GM12878 (cell line): ENCODE results near the gene TCF12.

ENCODE experiments used
- EZH2 ChIP-seq: IDR thresholded peaks from 2 replicates; pipeline ENCODE4 v1.6.1; 2012; ENCODE audit warnings: low read depth, mild to moderate bottlenecking, control low read depth, inconsistent platforms, low read length, borderline replicate concordance; ENCODE audit not compliant: control insufficient read depth
- POLR2A ChIP-seq: IDR thresholded peaks from 2 replicates; pipeline ENCODE4 v1.6.1; 2011; ENCODE audit warnings: low read depth, mild to moderate bottlenecking, low read length
- SIN3A ChIP-seq: IDR thresholded peaks from 2 replicates; pipeline ENCODE4 v1.6.1; 2012; ENCODE audit warnings: low read depth, low read length, improper control_type of control experiment
- SMAD5 ChIP-seq: IDR thresholded peaks from 2 replicates; pipeline ENCODE4 v1.6.1; 2016; ENCODE audit warnings: antibody characterized with exemption, low read depth
- ZZZ3 ChIP-seq: IDR thresholded peaks from 2 replicates; pipeline ENCODE4 v1.6.1; 2011; ENCODE audit warnings: low read depth; ENCODE audit not compliant: control insufficient read depth, insufficient read length
- TF ChIP-seq, protein P1 (sequence below), 3 experiments: IDR thresholded peaks in 2 of 3; conservative IDR thresholded peaks in 1 of 3; 2 replicates each; pipeline ENCODE4 v1.5.1; 2011; ENCODE audit warnings: low read depth in 3 of 3, low read length in 3 of 3, mild to moderate bottlenecking in 3 of 3, control low read depth in 2 of 3, moderate library complexity in 2 of 3, inconsistent platforms in 1 of 3, mixed read lengths in 1 of 3; ENCODE audit not compliant: control insufficient read depth in 2 of 3, insufficient read depth in 1 of 3; ENCODE audit errors: extremely low read depth in 1 of 3
- TF ChIP-seq, protein P2 (sequence below): IDR thresholded peaks from 2 replicates; pipeline ENCODE4 v1.6.1; 2012; ENCODE audit warnings: low read depth, low read length, improper control_type of control experiment

DNA sequence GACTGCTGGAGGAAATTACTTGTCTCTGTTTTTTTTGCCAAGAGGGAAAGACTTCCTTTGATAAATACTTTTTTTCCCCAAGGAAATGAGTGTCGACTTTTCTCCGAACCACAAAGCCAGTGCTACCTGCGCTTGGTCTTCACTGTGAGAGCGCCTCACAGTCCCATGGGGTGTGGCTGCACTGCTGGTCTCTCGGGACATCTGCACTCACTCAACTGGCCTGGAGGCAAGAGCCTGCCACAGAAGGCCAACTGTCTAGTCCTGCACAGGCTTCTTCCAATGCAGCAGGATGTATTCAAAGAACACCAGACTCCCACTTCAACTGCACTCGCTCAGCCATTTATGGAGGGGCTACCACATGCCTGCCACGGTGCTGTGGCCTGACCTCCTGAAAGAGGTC is 417.3 kb downstream of the TCF12 start:
- no peak for TF ChIP-seq SMAD5
- TF ChIP-seq, protein P1, sequence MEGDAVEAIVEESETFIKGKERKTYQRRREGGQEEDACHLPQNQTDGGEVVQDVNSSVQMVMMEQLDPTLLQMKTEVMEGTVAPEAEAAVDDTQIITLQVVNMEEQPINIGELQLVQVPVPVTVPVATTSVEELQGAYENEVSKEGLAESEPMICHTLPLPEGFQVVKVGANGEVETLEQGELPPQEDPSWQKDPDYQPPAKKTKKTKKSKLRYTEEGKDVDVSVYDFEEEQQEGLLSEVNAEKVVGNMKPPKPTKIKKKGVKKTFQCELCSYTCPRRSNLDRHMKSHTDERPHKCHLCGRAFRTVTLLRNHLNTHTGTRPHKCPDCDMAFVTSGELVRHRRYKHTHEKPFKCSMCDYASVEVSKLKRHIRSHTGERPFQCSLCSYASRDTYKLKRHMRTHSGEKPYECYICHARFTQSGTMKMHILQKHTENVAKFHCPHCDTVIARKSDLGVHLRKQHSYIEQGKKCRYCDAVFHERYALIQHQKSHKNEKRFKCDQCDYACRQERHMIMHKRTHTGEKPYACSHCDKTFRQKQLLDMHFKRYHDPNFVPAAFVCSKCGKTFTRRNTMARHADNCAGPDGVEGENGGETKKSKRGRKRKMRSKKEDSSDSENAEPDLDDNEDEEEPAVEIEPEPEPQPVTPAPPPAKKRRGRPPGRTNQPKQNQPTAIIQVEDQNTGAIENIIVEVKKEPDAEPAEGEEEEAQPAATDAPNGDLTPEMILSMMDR (IDR thresholded peaks at IDR 0.05 in 2 of 3, conservative IDR thresholded peaks at IDR 0.05 in 1 of 3; ENCODE audit: control insufficient read depth in 2 of 3, extremely low read depth in 1 of 3, insufficient read depth in 1 of 3, low read depth in 3 of 3, low read length in 3 of 3), result no peak
- TF ChIP-seq, protein P2, sequence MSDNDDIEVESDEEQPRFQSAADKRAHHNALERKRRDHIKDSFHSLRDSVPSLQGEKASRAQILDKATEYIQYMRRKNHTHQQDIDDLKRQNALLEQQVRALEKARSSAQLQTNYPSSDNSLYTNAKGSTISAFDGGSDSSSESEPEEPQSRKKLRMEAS, result no peak
- TF ChIP-seq EZH2, result no peak
- no peak for TF ChIP-seq ZZZ3
- TF ChIP-seq POLR2A, result no peak
- TF ChIP-seq SIN3A, result no peak
